ENCODE results near the gene PIK3AP1.

DNA sequence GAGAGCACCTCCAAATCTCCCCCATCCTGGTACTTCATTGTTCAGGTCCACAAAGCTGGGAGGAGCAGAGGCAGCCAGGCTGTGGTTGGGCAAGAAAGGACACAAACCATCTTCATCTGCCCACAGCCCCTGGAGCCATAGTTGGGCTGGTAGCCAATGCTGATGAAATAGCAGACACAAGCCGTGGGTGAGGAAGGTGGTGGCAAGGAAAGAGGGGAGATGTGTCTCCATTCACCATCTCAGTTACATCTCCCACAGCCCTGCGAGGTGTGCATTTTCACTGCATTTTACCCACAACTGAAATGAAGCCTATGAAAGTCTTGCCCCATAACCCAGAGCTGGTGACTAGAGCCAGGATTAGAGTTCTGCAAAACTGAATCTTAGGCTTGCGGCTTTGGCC lies 35.0 kb downstream of the PIK3AP1 start:
- TF ChIP-seq POLR2AphosphoS5 (IDR thresholded peaks at IDR 0.05; ENCODE audit: borderline replicate concordance, low read depth, low read length) (no peak), EZH2 (IDR thresholded peaks at IDR 0.05) (no peak), FOXP2 (optimal IDR thresholded peaks at IDR 0.05; ENCODE audit: control extremely low read depth, extremely low read length, insufficient read depth) (no peak)

Measured in SK-N-MC (cell line).